Sigmoid colon (tissue), 7 donors: ENCODE data around the gene ANKRD18B. TPM values are rescaled to one million over a fixed set of nuclear protein-coding genes. Genes with fewer than 3 reads are reported as not detected.
A peak's percentile ranks its signal among the peaks of the same experiment; 100 is the strongest.

Experiments used
- DNase-seq: peaks from one replicate; pipeline ENCODE4 v3.0.0-alpha.2; 2019
- H3K27ac ChIP-seq, 4 donors: fragments of 200-600 bp; sonication (generic); one replicate each; pipeline ENCODE4 v1.5.1; 2016 to 2019; ENCODE audit warnings: mild to moderate bottlenecking in 1 of 4
- H3K27me3 ChIP-seq, 3 donors: fragments of 200-600 bp; sonication (generic); one replicate each; pipeline ENCODE4 v1.5.1; 2019; ENCODE audit warnings: mild to moderate bottlenecking in 1 of 3
- H3K36me3 ChIP-seq, 4 donors: fragments of 200-600 bp; sonication (generic); one replicate each; pipeline ENCODE4 v1.5.1; 2016 to 2019
- H3K4me1 ChIP-seq, 4 donors: fragments of 200-600 bp; sonication (generic); one replicate each; pipeline ENCODE4 v1.5.1; 2017 to 2019
- H3K4me3 ChIP-seq, 4 donors: fragments of 200-600 bp; sonication (generic); one replicate each; pipeline ENCODE4 v1.5.1; 2017 to 2019; ENCODE audit warnings: mild to moderate bottlenecking in 2 of 4, moderate library complexity in 1 of 4
- H3K9me3 ChIP-seq, 4 donors: fragments of 200-600 bp in 3 of 4; sonication (generic) in 3 of 4; one replicate each; pipeline versions ENCODE4 v1.5.1 to v1.6.1; 2013 to 2019
- EP300 ChIP-seq, 4 donors: sonication (generic); formaldehyde crosslinking; IDR thresholded peaks; one replicate each; pipeline ENCODE4 v1.6.1; 2017; ENCODE audit warnings: antibody characterized with exemption in 4 of 4
- POLR2A ChIP-seq, 2 donors: fragments of 450-650 bp; IDR thresholded peaks; one replicate each; pipeline ENCODE4 v1.6.1; 2016; ENCODE audit warnings: antibody characterized with exemption in 2 of 2, mild to moderate bottlenecking in 2 of 2, moderate library complexity in 2 of 2
- WGBS, 2 donors: extraction: QIAGEN DNeasy Blood & Tissue Kit; methylation state at CpG; one replicate each; pipeline ENCODE4 v1.1.7; 2013; 5-methylcytosine and 5-hydroxymethylcytosine counted together
- intact Hi-C: fragments of 100-400 bp; cut with DNase I; formaldehyde crosslinking; loops from one replicate; pipeline ENCODE4 v1.15.1; 2023
- polyA plus RNA-seq, 3 donors: library from polyadenylated mRNA; stranded (reverse); fragments of 200-250 nt; gene quantifications; one replicate each; pipeline ENCODE4 v1.2.3, GENCODE V29; 2013
- small RNA-seq, 3 donors: library from RNA; depleted of rRNA; stranded (forward); fragments of <200 nt; gene quantifications; one replicate each; pipeline ENCODE3, GENCODE V24; 2016
- total RNA-seq, 4 donors: library from RNA; depleted of rRNA; stranded (reverse); fragments of >200 nt; gene quantifications; one replicate each; pipeline ENCODE4 v1.1.0, GENCODE V29; 2016
- TF ChIP-seq, protein P1 (sequence below), 4 experiments: fragments of 450-650 bp in 3 of 4; fragments of 200-600 bp in 1 of 4; IDR thresholded peaks; one replicate each; pipeline ENCODE4 v1.5.1; 2016 to 2019; ENCODE audit warnings: antibody characterized with exemption in 4 of 4, mild to moderate bottlenecking in 3 of 4, moderate library complexity in 2 of 4
- donor health status: healthy with polysubstance abuse.
- donor health status: Bipolar disorder and iron deficiency.
- donor health status: healthy.

The ANKRD18B gene
- total and polyA plus RNA-seq, 7 donors, result under 0.01 to 0.60 TPM; not detected in 5

DNA sequence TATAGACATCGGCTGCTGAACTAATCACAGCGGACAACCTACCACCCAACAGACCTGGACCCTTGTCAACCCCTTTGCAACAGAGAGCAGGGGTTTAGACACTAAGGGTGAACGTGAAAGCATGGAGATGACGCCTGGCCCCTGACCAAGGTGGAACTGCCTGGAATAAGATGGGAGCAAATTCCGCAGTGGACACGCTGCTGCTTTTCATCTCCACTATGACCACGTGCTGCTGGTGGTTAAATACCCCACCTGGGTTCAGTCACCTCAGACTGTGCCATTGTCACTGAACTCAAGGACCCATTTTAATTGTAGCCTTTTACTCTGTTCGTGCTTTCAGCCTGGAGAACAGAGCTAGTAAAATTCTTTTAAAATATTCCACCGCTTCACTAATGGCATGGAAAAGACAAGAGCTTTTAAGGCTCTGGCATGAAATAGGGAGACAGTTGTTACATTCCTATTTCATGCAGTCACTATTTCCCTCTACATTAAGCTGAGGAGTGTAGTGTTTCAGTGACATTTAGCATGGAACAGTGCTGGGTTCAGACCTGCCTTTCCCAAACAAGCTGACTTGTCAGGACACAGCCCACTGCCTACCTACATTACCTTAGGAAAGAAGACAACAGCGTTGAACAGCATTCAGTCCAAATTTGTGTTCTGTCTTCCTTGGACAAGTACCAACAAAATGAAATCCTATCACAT, 96.8 kb downstream of the ANKRD18B start:
- no peaks in the 10 kb centered on the region for H3K27me3 ChIP-seq
- peak overlapping the region; percentile 52 to 78 (median 60) for H3K27ac ChIP-seq
- H3K36me3 ChIP-seq, result no peaks in the 10 kb centered on the region
- no peaks in the 10 kb centered on the region for H3K9me3 ChIP-seq
- peaks cover 0 to 17% (median 8%) of the 10 kb centered on the region in 4 donors for H3K4me1 ChIP-seq
- peak in 1 of 4 donors; percentile 9 for TF ChIP-seq EP300 (IDR thresholded peaks at IDR 0.05)
- TF ChIP-seq, protein P1, sequence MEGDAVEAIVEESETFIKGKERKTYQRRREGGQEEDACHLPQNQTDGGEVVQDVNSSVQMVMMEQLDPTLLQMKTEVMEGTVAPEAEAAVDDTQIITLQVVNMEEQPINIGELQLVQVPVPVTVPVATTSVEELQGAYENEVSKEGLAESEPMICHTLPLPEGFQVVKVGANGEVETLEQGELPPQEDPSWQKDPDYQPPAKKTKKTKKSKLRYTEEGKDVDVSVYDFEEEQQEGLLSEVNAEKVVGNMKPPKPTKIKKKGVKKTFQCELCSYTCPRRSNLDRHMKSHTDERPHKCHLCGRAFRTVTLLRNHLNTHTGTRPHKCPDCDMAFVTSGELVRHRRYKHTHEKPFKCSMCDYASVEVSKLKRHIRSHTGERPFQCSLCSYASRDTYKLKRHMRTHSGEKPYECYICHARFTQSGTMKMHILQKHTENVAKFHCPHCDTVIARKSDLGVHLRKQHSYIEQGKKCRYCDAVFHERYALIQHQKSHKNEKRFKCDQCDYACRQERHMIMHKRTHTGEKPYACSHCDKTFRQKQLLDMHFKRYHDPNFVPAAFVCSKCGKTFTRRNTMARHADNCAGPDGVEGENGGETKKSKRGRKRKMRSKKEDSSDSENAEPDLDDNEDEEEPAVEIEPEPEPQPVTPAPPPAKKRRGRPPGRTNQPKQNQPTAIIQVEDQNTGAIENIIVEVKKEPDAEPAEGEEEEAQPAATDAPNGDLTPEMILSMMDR (IDR thresholded peaks at IDR 0.05), result no peak
- no peak for TF ChIP-seq POLR2A (IDR thresholded peaks at IDR 0.05)
- peak overlapping the region in 1 of 4 donors; percentile 1 for H3K4me3 ChIP-seq
- no peak for DNase-seq
- intact Hi-C loops, result no loop called here
- 58 to 74% methylated on average over 10 of the region's 10 CpGs for WGBS, 2 donors

Small RNAs within 50 kb of the gene (small RNA-seq; reads per million reads assigned to genes)
- gene AL139008.1 (0 reads per million in 3 donors), gene PRSS3P4 (0 reads per million in 3 donors)

Other genes starting within 250 kb of the ANKRD18B start
- 10 to 100 TPM; 34.3 to 40.7 (median 38.6) TPM for gene NFX1, start 233.7 kb upstream of the ANKRD18B start, total RNA-seq
- 10 to 100 TPM; 15.7 to 18.6 (median 17.7) TPM for gene NFX1, start 233.7 kb upstream of the ANKRD18B start, polyA plus RNA-seq
- gene AQP7, start 121.7 kb upstream of the ANKRD18B start, total RNA-seq, result 1 to 10 TPM in 2 of 4 donors, under 1 TPM in 1, not detected in 1; 0.33 to 8.6 (median 2.8) TPM
- gene AQP7, start 121.7 kb upstream of the ANKRD18B start, polyA plus RNA-seq, result 10 to 100 TPM in 1 of 3 donors, 1 to 10 TPM in 2; 2.4 to 14.6 (median 8.6) TPM
- 1 to 10 TPM; 3.0 to 6.9 (median 4.5) TPM for gene AQP3, start 76.7 kb upstream of the ANKRD18B start, total RNA-seq
- gene AQP3, start 76.7 kb upstream of the ANKRD18B start, polyA plus RNA-seq, result 10 to 100 TPM in 1 of 3 donors, 1 to 10 TPM in 2; 1.6 to 13.6 (median 1.8) TPM
- 10 to 100 TPM in 2 of 4 donors, 1 to 10 TPM in 2; 8.2 to 17.2 (median 10.3) TPM for gene NOL6, start 50.3 kb upstream of the ANKRD18B start, total RNA-seq
- 10 to 100 TPM in 1 of 3 donors, 1 to 10 TPM in 2; 5.5 to 23.6 (median 7.8) TPM for gene NOL6, start 50.3 kb upstream of the ANKRD18B start, polyA plus RNA-seq